ENCODE measurements around the gene KCNQ5. TPM values are rescaled to one million over a fixed set of nuclear protein-coding genes. Genes with fewer than 3 reads are reported as not detected.

Gene KCNQ5
- total and polyA plus RNA-seq, 2 of the 8 experiments (the other 6 are each of a cell fraction or from before 2014, with no cell fraction given): 0.83 to 1.2 TPM

- H2BK5ac ChIP-seq (ENCODE audit: low read depth, low read length): no peak overlapping the region
Measured at GRCh38 chr6:72975352-72975752, 353.5 kb downstream of the KCNQ5 start.

More at GRCh38 chr6:72975352-72975752, 353.5 kb downstream of the KCNQ5 start:
- no peaks in the 10 kb centered on the region for H4K20me1 ChIP-seq (replicated peaks in 1 of 2; ENCODE audit: control insufficient read depth in 1 of 2, insufficient read depth in 2 of 2, low read length in 2 of 2)
- H4K91ac ChIP-seq (replicated peaks; ENCODE audit: insufficient read length, low read length): no peak overlapping the region
- H3K4ac ChIP-seq (replicated peaks; ENCODE audit: insufficient read length, low read depth, low read length): no peak overlapping the region
- no peak overlapping the region for H3K18ac ChIP-seq (ENCODE audit: extremely low read depth, low read length)
- no peak overlapping the region for H4K8ac ChIP-seq (ENCODE audit: extremely low read depth, insufficient read depth, low read length)
- H4K5ac ChIP-seq (ENCODE audit: insufficient read length, low read depth, low read length): no peak overlapping the region
- H2AFZ ChIP-seq (ENCODE audit: low read length): no peak overlapping the region
- H3K23ac ChIP-seq (ENCODE audit: insufficient read length): no peak overlapping the region
- H3K27ac ChIP-seq (ENCODE audit: low read depth, low read length): no peak overlapping the region
- no peak overlapping the region for H3K4me2 ChIP-seq (ENCODE audit: insufficient read depth in 1 of 2, low read depth in 2 of 2, low read length in 2 of 2)
- no peaks in the 10 kb centered on the region for H3K79me2 ChIP-seq (ENCODE audit: control insufficient read depth in 1 of 2, insufficient read depth in 2 of 2, low read length in 2 of 2)
- ChIA-PET POLR2A (ENCODE audit: partially characterized antibody) (interaction anchor here (1.2 kb wide), 1 partner anchor 9 kb away, joined by 4 read pairs; no protein-coding TSS in a partner anchor), CTCF (ENCODE audit: partially characterized antibody) (interaction anchor here (1.4 kb wide), 2 partner anchors 12 to 155 kb away, joined by 3 to 8 read pairs; no protein-coding TSS in a partner anchor)
- no peaks in the 10 kb centered on the region for H3K23me2 ChIP-seq (ENCODE audit: low read depth, low read length)
- whole genome bisulfite sequencing, 2 experiments (ENCODE audit: extremely low coverage in 1 of 2, insufficient coverage in 1 of 2, insufficient read length in 1 of 2, insufficient replicate concordance in 2 of 2, low coverage in 1 of 2, low lambda C conversion rate in 2 of 2, missing lambda C conversion rate in 1 of 2): 96% methylated on average over 1 of the region's 1 CpG; no CpG with 5 or more reads in 1 of the 2 experiments
- no peak overlapping the region for H2BK20ac ChIP-seq (ENCODE audit: low read length)
- TF ChIP-seq SRF (IDR thresholded peaks at IDR 0.05; ENCODE audit: low read depth, low read length): no peak
- no peak for TF ChIP-seq SP2 (IDR thresholded peaks at IDR 0.05; ENCODE audit: low read length)
- no peak for TF ChIP-seq CBX5 (IDR thresholded peaks at IDR 0.05; ENCODE audit: low read depth, low read length)
- no peak for TF ChIP-seq RAD21 (IDR thresholded peaks at IDR 0.05 in 1 of 2, conservative IDR thresholded peaks at IDR 0.05 in 1 of 2; ENCODE audit: low read depth in 2 of 2, low read length in 2 of 2)
- no peak for TF ChIP-seq BRCA1 (IDR thresholded peaks at IDR 0.05; ENCODE audit: low read depth, low read length)
- TF ChIP-seq POLR2A (IDR thresholded peaks at IDR 0.05; ENCODE audit: control extremely low read depth in 1 of 2, low read depth in 2 of 2, low read length in 2 of 2): no peak
- TF ChIP-seq RXRA (IDR thresholded peaks at IDR 0.05; ENCODE audit: insufficient read depth, low read depth, low read length): no peak
- no peak for TF ChIP-seq SIRT6 (IDR thresholded peaks at IDR 0.05; ENCODE audit: low read length)
- no peak for TF ChIP-seq YY1 (IDR thresholded peaks at IDR 0.05; ENCODE audit: low read depth, low read length)
- TF ChIP-seq NRF1 (IDR thresholded peaks at IDR 0.05; ENCODE audit: low read depth, low read length): no peak
- no peak for TF ChIP-seq CHD2 (IDR thresholded peaks at IDR 0.05; ENCODE audit: low read length)
- no peak for TF ChIP-seq PHF8 (conservative IDR thresholded peaks at IDR 0.05; ENCODE audit: low read depth, low read length)
- TF ChIP-seq BCL11A (IDR thresholded peaks at IDR 0.05; ENCODE audit: low read depth in 2 of 2, low read length in 2 of 2): no peak
- no peak for TF ChIP-seq NANOG (IDR thresholded peaks at IDR 0.05; ENCODE audit: insufficient read depth, low read depth, low read length, poor library complexity, severe bottlenecking)
- FAIRE-seq: no peak
- no peaks in the 10 kb centered on the region for H3K27me3 ChIP-seq (replicated peaks in 1 of 4; ENCODE audit: control insufficient read depth in 3 of 4, extremely low read depth in 1 of 4, insufficient read depth in 3 of 4, low read length in 3 of 4)
- no peak for DNase-seq (ENCODE audit: low read depth in 1 of 2, low spot score in 2 of 2)
- H2BK15ac ChIP-seq (ENCODE audit: low read length): no peak overlapping the region
- H3K4me3 ChIP-seq (ENCODE audit: extremely low read depth in 1 of 4, insufficient read depth in 2 of 4, low read depth in 3 of 4, low read length in 4 of 4): no peak overlapping the region
- no peak overlapping the region for H3K9ac ChIP-seq (replicated peaks in 1 of 4; ENCODE audit: extremely low read depth in 1 of 4, low read depth in 3 of 4, low read length in 3 of 4)
- no peak overlapping the region for H2BK12ac ChIP-seq (ENCODE audit: low read depth, low read length)
- no peaks in the 10 kb centered on the region; a peak in 2 of 7 replicates for H3K4me1 ChIP-seq (replicated peaks in 1 of 4; ENCODE audit: control insufficient read depth in 3 of 4, insufficient read depth in 4 of 4, low read length in 3 of 4)
- H3K9me3 ChIP-seq (ENCODE audit: insufficient read depth in 2 of 2, low read depth in 1 of 2, low read length in 1 of 2): no peaks in the 10 kb centered on the region
- no peak overlapping the region for H2BK120ac ChIP-seq (replicated peaks; ENCODE audit: low read depth, low read length)
- H3K36me3 ChIP-seq (ENCODE audit: control insufficient read depth in 2 of 4, insufficient read depth in 4 of 4, low read length in 3 of 4): no peaks in the 10 kb centered on the region
- no peak overlapping the region for H2AK5ac ChIP-seq (ENCODE audit: low read depth, low read length)
- H3K79me1 ChIP-seq (ENCODE audit: low read depth, low read length): no peaks in the 10 kb centered on the region
- no peak overlapping the region for H3K14ac ChIP-seq (ENCODE audit: insufficient read length)
- H3K56ac ChIP-seq (replicated peaks; ENCODE audit: insufficient read length, low read depth, low read length): no peak overlapping the region

Measured in H1 (cell line).